ENCODE data around the gene MAX.

The MAX gene

GRCh38 chr14:65053466-65053865, 48.9 kb downstream of the MAX start:
- no peaks in the 10 kb centered on the region for H3K9me3 ChIP-seq (ENCODE audit: control insufficient read depth, insufficient read depth, low read length)
- WGBS (ENCODE audit: insufficient coverage, insufficient read length), result no CpG with 5 or more reads among the region's 3 CpGs
- peaks cover 9% of the 10 kb centered on the region; the same call in 1 of the 2 replicates for H3K36me3 ChIP-seq (ENCODE audit: control insufficient read depth, insufficient read depth, low read length)
- no peak overlapping the region for H3K27ac ChIP-seq (ENCODE audit: low read length)
- no peak for DNase-seq (ENCODE audit: low read depth, low spot score)
- H3K4me3 ChIP-seq (ENCODE audit: low read length), result no peak overlapping the region
- H3K27me3 ChIP-seq (ENCODE audit: control insufficient read depth, insufficient read depth, low read length), result no peaks in the 10 kb centered on the region
- H3K4me1 ChIP-seq (ENCODE audit: control insufficient read depth, insufficient read depth, low read length), result no peaks in the 10 kb centered on the region

GRCh38 chr14:65052832-65053231, 49.5 kb downstream of the MAX start:
- WGBS (ENCODE audit: insufficient coverage, insufficient read length), result no CpG with 5 or more reads among the region's 4 CpGs
- DNase-seq (ENCODE audit: low read depth, low spot score), result no peak
- Histone ChIP-seq H3K9me3 (ENCODE audit: control insufficient read depth, insufficient read depth, low read length) (no peaks in the 10 kb centered on the region), H3K4me3 (ENCODE audit: low read length) (no peak overlapping the region), H3K27ac (ENCODE audit: low read length) (no peak overlapping the region), H3K27me3 (ENCODE audit: control insufficient read depth, insufficient read depth, low read length) (no peaks in the 10 kb centered on the region), H3K4me1 (ENCODE audit: control insufficient read depth, insufficient read depth, low read length) (no peaks in the 10 kb centered on the region), H3K36me3 (ENCODE audit: control insufficient read depth, insufficient read depth, low read length) (peaks cover 9% of the 10 kb centered on the region; the same call in 1 of the 2 replicates)

GRCh38 chr14:65045709-65046108, 56.6 kb downstream of the MAX start:
- no peaks in the 10 kb centered on the region; the same call in 1 of the 2 replicates for H3K36me3 ChIP-seq (ENCODE audit: control insufficient read depth, insufficient read depth, low read length)
- no peaks in the 10 kb centered on the region for H3K9me3 ChIP-seq (ENCODE audit: control insufficient read depth, insufficient read depth, low read length)
- H3K27me3 ChIP-seq (ENCODE audit: control insufficient read depth, insufficient read depth, low read length), result no peaks in the 10 kb centered on the region
- no CpG with 5 or more reads among the region's 4 CpGs for WGBS (ENCODE audit: insufficient coverage, insufficient read length)
- no peak overlapping the region for H3K27ac ChIP-seq (ENCODE audit: low read length)
- no peaks in the 10 kb centered on the region for H3K4me1 ChIP-seq (ENCODE audit: control insufficient read depth, insufficient read depth, low read length)
- no peak for DNase-seq (ENCODE audit: low read depth, low spot score)
- no peak overlapping the region for H3K4me3 ChIP-seq (ENCODE audit: low read length)

- no peaks in the 10 kb centered on the region for H3K4me1 ChIP-seq (ENCODE audit: control insufficient read depth, insufficient read depth, low read length)
- DNase-seq (ENCODE audit: low read depth, low spot score), result no peak
- no peak overlapping the region for H3K27ac ChIP-seq (ENCODE audit: low read length)
- WGBS (ENCODE audit: insufficient coverage, insufficient read length), result no CpG with 5 or more reads among the region's 5 CpGs
- H3K9me3 ChIP-seq (ENCODE audit: control insufficient read depth, insufficient read depth, low read length), result no peaks in the 10 kb centered on the region
- no peaks in the 10 kb centered on the region for H3K27me3 ChIP-seq (ENCODE audit: control insufficient read depth, insufficient read depth, low read length)
- no peak overlapping the region for H3K4me3 ChIP-seq (ENCODE audit: low read length)
- no peaks in the 10 kb centered on the region; the same call in 1 of the 2 replicates for H3K36me3 ChIP-seq (ENCODE audit: control insufficient read depth, insufficient read depth, low read length)
Measured at GRCh38 chr14:65045006-65045405, 57.3 kb downstream of the MAX start.

- Histone ChIP-seq H3K36me3 (ENCODE audit: control insufficient read depth, insufficient read depth, low read length) (no peaks in the 10 kb centered on the region; the same call in 1 of the 2 replicates), H3K4me1 (ENCODE audit: control insufficient read depth, insufficient read depth, low read length) (no peaks in the 10 kb centered on the region), H3K9me3 (ENCODE audit: control insufficient read depth, insufficient read depth, low read length) (no peaks in the 10 kb centered on the region), H3K4me3 (ENCODE audit: low read length) (no peak overlapping the region), H3K27me3 (ENCODE audit: control insufficient read depth, insufficient read depth, low read length) (no peaks in the 10 kb centered on the region), H3K27ac (ENCODE audit: low read length) (no peak overlapping the region)
- no peak for DNase-seq (ENCODE audit: low read depth, low spot score)
- no CpG with 5 or more reads among the region's 9 CpGs for WGBS (ENCODE audit: insufficient coverage, insufficient read length)
Measured at GRCh38 chr14:65044596-65044959, 57.7 kb downstream of the MAX start.

- Histone ChIP-seq H3K27ac (ENCODE audit: low read length) (no peak overlapping the region), H3K9me3 (ENCODE audit: control insufficient read depth, insufficient read depth, low read length) (no peaks in the 10 kb centered on the region), H3K4me3 (ENCODE audit: low read length) (no peak overlapping the region), H3K36me3 (ENCODE audit: control insufficient read depth, insufficient read depth, low read length) (no peaks in the 10 kb centered on the region; the same call in 1 of the 2 replicates), H3K4me1 (ENCODE audit: control insufficient read depth, insufficient read depth, low read length) (no peaks in the 10 kb centered on the region), H3K27me3 (ENCODE audit: control insufficient read depth, insufficient read depth, low read length) (no peaks in the 10 kb centered on the region)
- no CpG with 5 or more reads among the region's 12 CpGs for WGBS (ENCODE audit: insufficient coverage, insufficient read length)
- no peak for DNase-seq (ENCODE audit: low read depth, low spot score)
Measured at GRCh38 chr14:65043893-65044595, 58.3 kb downstream of the MAX start.

- DNase-seq (ENCODE audit: low read depth, low spot score), result no peak
- Histone ChIP-seq H3K9me3 (ENCODE audit: control insufficient read depth, insufficient read depth, low read length) (no peaks in the 10 kb centered on the region), H3K36me3 (ENCODE audit: control insufficient read depth, insufficient read depth, low read length) (no peaks in the 10 kb centered on the region; the same call in 1 of the 2 replicates), H3K4me1 (ENCODE audit: control insufficient read depth, insufficient read depth, low read length) (no peaks in the 10 kb centered on the region), H3K4me3 (ENCODE audit: low read length) (no peak overlapping the region), H3K27me3 (ENCODE audit: control insufficient read depth, insufficient read depth, low read length) (no peaks in the 10 kb centered on the region), H3K27ac (ENCODE audit: low read length) (no peak overlapping the region)
- no CpG with 5 or more reads among the region's 8 CpGs for WGBS (ENCODE audit: insufficient coverage, insufficient read length)
Measured at GRCh38 chr14:65042731-65043372, 59.5 kb downstream of the MAX start.

GRCh38 chr14:65042296-65042695, 60.0 kb downstream of the MAX start:
- H3K9me3 ChIP-seq (ENCODE audit: control insufficient read depth, insufficient read depth, low read length), result no peaks in the 10 kb centered on the region
- no peaks in the 10 kb centered on the region for H3K27me3 ChIP-seq (ENCODE audit: control insufficient read depth, insufficient read depth, low read length)
- WGBS (ENCODE audit: insufficient coverage, insufficient read length), result no CpG with 5 or more reads among the region's 3 CpGs
- no peaks in the 10 kb centered on the region; the same call in 1 of the 2 replicates for H3K36me3 ChIP-seq (ENCODE audit: control insufficient read depth, insufficient read depth, low read length)
- DNase-seq (ENCODE audit: low read depth, low spot score), result no peak
- H3K4me3 ChIP-seq (ENCODE audit: low read length), result no peak overlapping the region
- no peak overlapping the region for H3K27ac ChIP-seq (ENCODE audit: low read length)
- H3K4me1 ChIP-seq (ENCODE audit: control insufficient read depth, insufficient read depth, low read length), result no peaks in the 10 kb centered on the region

GRCh38 chr14:65041434-65041915, 60.8 kb downstream of the MAX start:
- Histone ChIP-seq H3K4me3 (ENCODE audit: low read length) (no peak overlapping the region), H3K9me3 (ENCODE audit: control insufficient read depth, insufficient read depth, low read length) (no peaks in the 10 kb centered on the region), H3K4me1 (ENCODE audit: control insufficient read depth, insufficient read depth, low read length) (no peaks in the 10 kb centered on the region), H3K36me3 (ENCODE audit: control insufficient read depth, insufficient read depth, low read length) (no peaks in the 10 kb centered on the region; the same call in 1 of the 2 replicates), H3K27me3 (ENCODE audit: control insufficient read depth, insufficient read depth, low read length) (no peaks in the 10 kb centered on the region), H3K27ac (ENCODE audit: low read length) (no peak overlapping the region)
- no CpG with 5 or more reads among the region's 7 CpGs for WGBS (ENCODE audit: insufficient coverage, insufficient read length)
- no peak for DNase-seq (ENCODE audit: low read depth, low spot score)

- no peaks in the 10 kb centered on the region for H3K9me3 ChIP-seq (ENCODE audit: control insufficient read depth, insufficient read depth, low read length)
- H3K27ac ChIP-seq (ENCODE audit: low read length), result no peak overlapping the region
- no peak overlapping the region for H3K4me3 ChIP-seq (ENCODE audit: low read length)
- no CpG with 5 or more reads among the region's 9 CpGs for WGBS (ENCODE audit: insufficient coverage, insufficient read length)
- no peaks in the 10 kb centered on the region for H3K4me1 ChIP-seq (ENCODE audit: control insufficient read depth, insufficient read depth, low read length)
- DNase-seq (ENCODE audit: low read depth, low spot score), result no peak
- H3K27me3 ChIP-seq (ENCODE audit: control insufficient read depth, insufficient read depth, low read length), result no peaks in the 10 kb centered on the region
- no peaks in the 10 kb centered on the region; the same call in 1 of the 2 replicates for H3K36me3 ChIP-seq (ENCODE audit: control insufficient read depth, insufficient read depth, low read length)
Measured at GRCh38 chr14:65040666-65041433, 61.5 kb downstream of the MAX start.
